Measurements from ENCODE around the gene METTL5. TPM values are rescaled to one million over a fixed set of nuclear protein-coding genes. Genes with fewer than 3 reads are reported as not detected.
"Not testable (repeated sequence)": the region's sequence is repeated elsewhere in the genome, so short reads cannot be mapped to it uniquely, and the experiment has no call there.

Gene METTL5
- total and polyA plus RNA-seq, 9 of the 15 experiments (the other 6 are each of a cell fraction or from before 2014, with no cell fraction given) = 149 to 471 (median 224) TPM

GRCh38 chr2:169848959-169849693 lies 24.4 kb upstream of the METTL5 start:
- H3K4me2 ChIP-seq (ENCODE audit: insufficient read depth, low read length); ATAC-seq; FAIRE-seq; BruUV-seq (replicated peaks); H3K9me1 ChIP-seq (ENCODE audit: control insufficient read depth, insufficient read depth, low read length); H3K9me3 ChIP-seq (replicated peaks; ENCODE audit: control insufficient read depth, insufficient read depth, low read depth, low read length); H3K4me3 ChIP-seq; in situ Hi-C loops (cut with MboI); H3K27ac ChIP-seq (ENCODE audit: extremely low read depth, low read depth, low read length); H3K27me3 ChIP-seq (ENCODE audit: control insufficient read depth in 2 of 2, insufficient read depth in 2 of 2, low read length in 2 of 2); CTCF ChIA-PET (ENCODE audit: low intra/inter-chr PET ratio); DNase-seq (ENCODE audit: extremely low read depth in 1 of 4, low spot score in 3 of 4); H3K9ac ChIP-seq (ENCODE audit: insufficient read depth in 1 of 2, low read depth in 2 of 2, low read length in 2 of 2); H2AFZ ChIP-seq (ENCODE audit: low read depth, low read length); H4K20me1 ChIP-seq (replicated peaks; ENCODE audit: control insufficient read depth, insufficient read depth, low read length); intact Hi-C loops (cut with micrococcal nuclease): not testable (repeated sequence)
- TF ChIP-seq NFIC (IDR thresholded peaks at IDR 0.05) = peak; percentile 54
- Histone ChIP-seq H3K36me3 (ENCODE audit: control insufficient read depth, insufficient read depth, low read length) (peaks cover 15% of the 10 kb centered on the region; the same call in 1 of the 3 replicates), H3K79me2 (ENCODE audit: control insufficient read depth, insufficient read depth, low read length) (peaks cover 91% of the 10 kb centered on the region), H3K4me1 (replicated peaks in 1 of 2; ENCODE audit: control insufficient read depth in 2 of 2, insufficient read depth in 2 of 2, low read length in 2 of 2) (peaks cover 8 to 12% of the 10 kb centered on the region in 2 experiments; a peak in 4 of 5 replicates)
- POLR2A ChIA-PET = interaction anchor here (0.6 to 1.9 kb wide), 6 partner anchors 9 to 155 kb away, joined by 3 to 8 read pairs (median 6); partner anchors contain the start of genes CFAP210, PHOSPHO2 and UBR3
- 81% methylated on average over 8 of the region's 8 CpGs for WGBS (ENCODE audit: insufficient coverage, low coverage, missing lambda C conversion rate)

GRCh38 chr2:169845016-169845415 lies 20.3 kb upstream of the METTL5 start:
- in situ Hi-C loops (cut with MboI) = no loop called here
- no peaks in the 10 kb centered on the region for H3K27me3 ChIP-seq (ENCODE audit: control insufficient read depth in 2 of 2, insufficient read depth in 2 of 2, low read length in 2 of 2)
- 94% methylated on average over 2 of the region's 2 CpGs for WGBS (ENCODE audit: insufficient coverage, low coverage, missing lambda C conversion rate)
- peaks cover 16% of the 10 kb centered on the region in 2 experiments for H3K4me1 ChIP-seq (replicated peaks in 1 of 2; ENCODE audit: control insufficient read depth in 2 of 2, insufficient read depth in 2 of 2, low read length in 2 of 2)
- no peak overlapping the region for H3K27ac ChIP-seq (ENCODE audit: extremely low read depth, low read depth, low read length)
- H3K9ac ChIP-seq (ENCODE audit: insufficient read depth in 1 of 2, low read depth in 2 of 2, low read length in 2 of 2) = no peak overlapping the region
- no peaks in the 10 kb centered on the region for H3K9me3 ChIP-seq (replicated peaks; ENCODE audit: control insufficient read depth, insufficient read depth, low read depth, low read length)
- CTCF ChIA-PET (ENCODE audit: low intra/inter-chr PET ratio) = no interaction called here
- FAIRE-seq (no peak), ATAC-seq (no peak), DNase-seq (ENCODE audit: extremely low read depth in 1 of 4, low spot score in 3 of 4) (no peak)
- peaks cover 91% of the 10 kb centered on the region for H3K79me2 ChIP-seq (ENCODE audit: control insufficient read depth, insufficient read depth, low read length)
- intact Hi-C loops (cut with micrococcal nuclease) = no loop called here
- no TSS peak for BruUV-seq (replicated peaks)
- H3K9me1 ChIP-seq (ENCODE audit: control insufficient read depth, insufficient read depth, low read length) = no peaks in the 10 kb centered on the region
- H3K4me3 ChIP-seq = no peak overlapping the region
- H3K4me2 ChIP-seq (ENCODE audit: insufficient read depth, low read length) = no peak overlapping the region
- peaks cover 21% of the 10 kb centered on the region for H3K36me3 ChIP-seq (ENCODE audit: control insufficient read depth, insufficient read depth, low read length)
- POLR2A ChIA-PET = interaction anchor here (0.8 to 2.2 kb wide), 8 partner anchors 8 to 33 kb away, joined by 3 to 9 read pairs (median 5); partner anchors contain the start of genes METTL5 and UBR3
- H4K20me1 ChIP-seq (replicated peaks; ENCODE audit: control insufficient read depth, insufficient read depth, low read length) = no peaks in the 10 kb centered on the region
- H2AFZ ChIP-seq (ENCODE audit: low read depth, low read length) = no peak overlapping the region
- TF ChIP-seq ZNF609 (CRISPR knock-in tag; IDR thresholded peaks at IDR 0.05; ENCODE audit: borderline replicate concordance) = no peak
- no peak for TF ChIP-seq HNRNPLL (IDR thresholded peaks at IDR 0.05; ENCODE audit: low read depth, low read length, poor library complexity, severe bottlenecking)
- TF ChIP-seq ZNF121 (CRISPR knock-in tag; conservative IDR thresholded peaks at IDR 0.05) = no peak
- no peak for TF ChIP-seq ZNF134 (CRISPR knock-in tag; conservative IDR thresholded peaks at IDR 0.05)
- TF ChIP-seq TCF7L2 (IDR thresholded peaks at IDR 0.05; ENCODE audit: low read depth, low read length) = no peak
- no peak for TF ChIP-seq EZH2 (IDR thresholded peaks at IDR 0.05; ENCODE audit: borderline replicate concordance, low read depth, low read length)
- TF ChIP-seq SRSF7 (optimal IDR thresholded peaks at IDR 0.05; ENCODE audit: low read depth, low read length) = no peak
- no peak for TF ChIP-seq BDP1 (IDR thresholded peaks at IDR 0.05; ENCODE audit: insufficient read depth, insufficient read length)
- no peak for TF ChIP-seq ZNF699 (CRISPR knock-in tag; IDR thresholded peaks at IDR 0.05; ENCODE audit: insufficient replicate concordance)
- no peak for TF ChIP-seq PHB (CRISPR knock-in tag; IDR thresholded peaks at IDR 0.05)

Data from K562 (cell line).